ENCODE results near the gene PRR35.

GRCh38 chr16:593807-594206 lies 33.6 kb downstream of the PRR35 start:
- TF ChIP-seq CTCF (IDR thresholded peaks at IDR 0.05; ENCODE audit: insufficient read depth, low read length) (no peak), POLR2AphosphoS5 (IDR thresholded peaks at IDR 0.05; ENCODE audit: low read depth) (no peak), REST (IDR thresholded peaks at IDR 0.05; ENCODE audit: insufficient replicate concordance, low read depth) (no peak), SPI1 (IDR thresholded peaks at IDR 0.05; ENCODE audit: borderline replicate concordance, low read depth) (no peak)
